GM18861 (cell line): Measurements from ENCODE around the gene HYDIN.

Experiments
- ATAC-seq: cut with Tn5 transposase; IDR thresholded peaks from one replicate; pipeline ENCODE4 v1.9.1; 2021; ENCODE audit not compliant: unreplicated experiment

Gene HYDIN

GRCh38 chr16:70769131-70769530, 461.4 kb downstream of the HYDIN start:
- ATAC-seq: no peak

GRCh38 chr16:70768203-70768580, 462.3 kb downstream of the HYDIN start:
- ATAC-seq: no peak

- no peak for ATAC-seq
Measured at GRCh38 chr16:70767377-70768202, 462.9 kb downstream of the HYDIN start.

GRCh38 chr16:70766658-70767057, 463.9 kb downstream of the HYDIN start:
- no peak for ATAC-seq

- ATAC-seq: no peak
Measured at GRCh38 chr16:70766176-70766575, 464.3 kb downstream of the HYDIN start.

- ATAC-seq: no peak
Measured at GRCh38 chr16:70765491-70765890, 465.0 kb downstream of the HYDIN start.

- ATAC-seq: no peak
Measured at GRCh38 chr16:70764632-70765031, 465.9 kb downstream of the HYDIN start.

GRCh38 chr16:70760221-70760620, 470.3 kb downstream of the HYDIN start:
- no peak for ATAC-seq

GRCh38 chr16:70759666-70760065, 470.9 kb downstream of the HYDIN start:
- ATAC-seq: no peak

GRCh38 chr16:70758786-70759185, 471.7 kb downstream of the HYDIN start:
- ATAC-seq: no peak
